H1 (cell line): ENCODE data around the gene ADTRP. TPM values are rescaled to one million over a fixed set of nuclear protein-coding genes. Genes with fewer than 3 reads are reported as not detected.

Experiments
- CTCF ChIA-PET: fragments of 300-600 bp; sonication (Branson Sonifier 250); formaldehyde crosslinking; loops from one replicate; lab custom pipeline; 2021; ENCODE audit not compliant: partially characterized antibody; lab: Charles Lee
- POLR2A ChIA-PET: fragments of 300-600 bp; sonication (Branson Sonifier 250); formaldehyde crosslinking; loops from one replicate; lab custom pipeline; 2021; ENCODE audit warnings: inconsistent platforms; ENCODE audit not compliant: partially characterized antibody; lab: Charles Lee
- DNase-seq, 2 experiments: peaks; one replicate each; pipeline versions ENCODE4 v3.0.0 to v3.0.0-alpha.2; 2010 to 2022; ENCODE audit warnings: low spot score in 2 of 2, low read depth in 1 of 2, mixed read lengths in 1 of 2
- FAIRE-seq: peaks from 2 replicates; lab custom pipeline; 2011; peaks lifted over from hg19 to GRCh38; lab: Jason Lieb, UNC
- H2AFZ ChIP-seq: 2 replicates; pipeline ENCODE4 v1.8.1; 2012; ENCODE audit warnings: low read length, inconsistent platforms
- H2AK5ac ChIP-seq: 2 replicates; pipeline ENCODE4 v1.6.1; 2013; ENCODE audit warnings: low read depth, low read length
- H2BK120ac ChIP-seq: replicated peaks from 2 replicates; pipeline ENCODE3; 2013; ENCODE audit warnings: low read depth, low read length, inconsistent platforms
- H2BK12ac ChIP-seq: 2 replicates; pipeline ENCODE4 v1.6.1; 2013; ENCODE audit warnings: low read depth, low read length
- H2BK15ac ChIP-seq: 2 replicates; pipeline ENCODE4 v1.6.1; 2013; ENCODE audit warnings: low read length
- H2BK20ac ChIP-seq: 2 replicates; pipeline ENCODE4 v1.6.1; 2013; ENCODE audit warnings: low read length
- H2BK5ac ChIP-seq: 2 replicates; pipeline ENCODE4 v1.6.1; 2013; ENCODE audit warnings: low read depth, low read length
- H3K14ac ChIP-seq: 2 replicates; pipeline ENCODE4 v1.6.1; 2013; ENCODE audit warnings: inconsistent platforms; ENCODE audit not compliant: insufficient read length
- H3K18ac ChIP-seq: 2 replicates; pipeline ENCODE4 v1.6.1; 2013; ENCODE audit warnings: low read length; ENCODE audit errors: extremely low read depth
- H3K23ac ChIP-seq: 2 replicates; pipeline ENCODE4 v1.6.1; 2013; ENCODE audit warnings: inconsistent platforms; ENCODE audit not compliant: insufficient read length
- H3K23me2 ChIP-seq: 2 replicates; pipeline ENCODE4 v1.6.1; 2013; ENCODE audit warnings: low read depth, low read length
- H3K27ac ChIP-seq: 2 replicates; pipeline ENCODE4 v1.6.1; 2011; ENCODE audit warnings: low read depth, low read length, inconsistent platforms
- H3K27me3 ChIP-seq, 4 experiments: replicated peaks in 1 of 4; 1 replicate in 1 of 4; 2 replicates in 3 of 4; pipeline versions ENCODE4 v1.6.1 to v1.8.1; 2011 to 2013; ENCODE audit warnings: low read length in 3 of 4, mild to moderate bottlenecking in 3 of 4, inconsistent platforms in 2 of 4, mixed read lengths in 2 of 4, moderate library complexity in 1 of 4; ENCODE audit not compliant: control insufficient read depth in 3 of 4, insufficient read depth in 3 of 4; ENCODE audit errors: extremely low read depth in 1 of 4
- H3K36me3 ChIP-seq, 4 experiments: 2 replicates each; pipeline versions ENCODE4 v1.6.1 to v1.8.1; 2011 to 2013; ENCODE audit warnings: mild to moderate bottlenecking in 4 of 4, low read length in 3 of 4, moderate library complexity in 2 of 4, control low read depth in 1 of 4, inconsistent platforms in 1 of 4; ENCODE audit not compliant: insufficient read depth in 4 of 4, control insufficient read depth in 2 of 4
- H3K4ac ChIP-seq: replicated peaks from 2 replicates; pipeline ENCODE3; 2013; ENCODE audit warnings: low read length, low read depth, mixed read lengths, inconsistent platforms; ENCODE audit not compliant: insufficient read length
- H3K4me1 ChIP-seq, 4 experiments: replicated peaks in 1 of 4; 1 replicate in 1 of 4; 2 replicates in 3 of 4; pipeline versions ENCODE4 v1.6.1 to v1.8.1; 2011 to 2013; ENCODE audit warnings: low read length in 3 of 4, inconsistent platforms in 2 of 4, mixed read lengths in 1 of 4; ENCODE audit not compliant: insufficient read depth in 4 of 4, control insufficient read depth in 3 of 4
- H3K4me2 ChIP-seq, 2 experiments: 2 replicates each; pipeline versions ENCODE4 v1.6.1 to v1.8.1; 2011 to 2013; ENCODE audit warnings: low read depth in 2 of 2, low read length in 2 of 2, control low read depth in 1 of 2, inconsistent platforms in 1 of 2, mild to moderate bottlenecking in 1 of 2; ENCODE audit not compliant: insufficient read depth in 1 of 2
- H3K4me3 ChIP-seq, 4 experiments: fragments of 200-600, 300-600 bp in 1 of 4; sonication (generic), shearing (Covaris generic), sonication (Bioruptor Twin) in 1 of 4; 2 replicates each; pipeline versions ENCODE4 v1.5.1 to v1.8.1; 2011 to 2016; ENCODE audit warnings: low read length in 4 of 4, low read depth in 3 of 4, control low read depth in 2 of 4, inconsistent platforms in 2 of 4, mild to moderate bottlenecking in 2 of 4, mixed read lengths in 1 of 4, moderate library complexity in 1 of 4; ENCODE audit not compliant: insufficient read depth in 2 of 4; ENCODE audit errors: extremely low read depth in 1 of 4
- H3K56ac ChIP-seq: replicated peaks from 2 replicates; pipeline ENCODE3; 2013; ENCODE audit warnings: low read depth, mild to moderate bottlenecking, mixed read lengths, low read length, inconsistent platforms; ENCODE audit not compliant: insufficient read length
- H3K79me1 ChIP-seq: 2 replicates; pipeline ENCODE4 v1.6.1; 2013; ENCODE audit warnings: low read depth, low read length, control low read depth
- H3K79me2 ChIP-seq, 2 experiments: 2 replicates each; pipeline versions ENCODE4 v1.6.1 to v1.8.1; 2012 to 2013; ENCODE audit warnings: low read length in 2 of 2, mild to moderate bottlenecking in 2 of 2, inconsistent platforms in 1 of 2; ENCODE audit not compliant: insufficient read depth in 2 of 2, control insufficient read depth in 1 of 2
- H3K9ac ChIP-seq, 4 experiments: replicated peaks in 1 of 4; 1 replicate in 1 of 4; 2 replicates in 3 of 4; pipeline versions ENCODE4 v1.6.1 to v1.8.1; 2011 to 2013; ENCODE audit warnings: low read depth in 3 of 4, low read length in 3 of 4, control low read depth in 2 of 4, mild to moderate bottlenecking in 2 of 4, moderate library complexity in 2 of 4, inconsistent platforms in 1 of 4; ENCODE audit errors: extremely low read depth in 1 of 4
- H3K9me3 ChIP-seq, 2 experiments: 2 replicates each; pipeline versions ENCODE4 v1.6.1 to v1.8.1; 2012 to 2013; ENCODE audit warnings: mild to moderate bottlenecking in 2 of 2, moderate library complexity in 2 of 2, control low read depth in 1 of 2, inconsistent platforms in 1 of 2, low read depth in 1 of 2, low read length in 1 of 2, mixed read lengths in 1 of 2; ENCODE audit not compliant: insufficient read depth in 2 of 2
- H4K20me1 ChIP-seq, 2 experiments: replicated peaks in 1 of 2; 2 replicates each; pipeline versions ENCODE3 to v1.8.1; 2011 to 2013; ENCODE audit warnings: inconsistent platforms in 2 of 2, low read length in 2 of 2, mild to moderate bottlenecking in 1 of 2; ENCODE audit not compliant: insufficient read depth in 2 of 2, control insufficient read depth in 1 of 2
- H4K5ac ChIP-seq: 2 replicates; pipeline ENCODE4 v1.6.1; 2013; ENCODE audit warnings: low read length, low read depth, mixed read lengths, inconsistent platforms; ENCODE audit not compliant: insufficient read length
- H4K8ac ChIP-seq: 2 replicates; pipeline ENCODE4 v1.8.0; 2013; ENCODE audit warnings: mild to moderate bottlenecking, moderate library complexity, low read length, inconsistent platforms; ENCODE audit not compliant: insufficient read depth; ENCODE audit errors: extremely low read depth
- H4K91ac ChIP-seq: replicated peaks from 2 replicates; pipeline ENCODE3; 2013; ENCODE audit warnings: low read length, mixed read lengths, inconsistent platforms; ENCODE audit not compliant: insufficient read length
- CEBPB ChIP-seq: IDR thresholded peaks from 2 replicates; pipeline ENCODE4 v1.6.1; 2012; ENCODE audit warnings: low read depth, low read length
- EZH2 ChIP-seq: fragments of 200-600 bp; sonication (generic); IDR thresholded peaks from 2 replicates; pipeline ENCODE4 v1.7.1; 2012; ENCODE audit warnings: low read depth, mild to moderate bottlenecking, moderate library complexity, low read length, inconsistent platforms; ENCODE audit not compliant: severe bottlenecking
- HDAC2 ChIP-seq, 2 experiments: fragments of 300-600 bp in 1 of 2; sonication (generic) in 1 of 2; IDR thresholded peaks; 2 replicates each; pipeline ENCODE4 v1.6.1; 2011 to 2012; ENCODE audit warnings: low read depth in 2 of 2, low read length in 2 of 2, mild to moderate bottlenecking in 2 of 2, moderate library complexity in 2 of 2, borderline replicate concordance in 1 of 2, inconsistent platforms in 1 of 2
- HDAC6 ChIP-seq: IDR thresholded peaks from one replicate; pipeline ENCODE4 v1.7.1; 2012; ENCODE audit warnings: low read depth, mild to moderate bottlenecking, inconsistent platforms, low read length, moderate library complexity
- JUN ChIP-seq: IDR thresholded peaks from 2 replicates; pipeline ENCODE4 v1.6.1; 2011; ENCODE audit warnings: low read depth, mild to moderate bottlenecking, improper control_type of control experiment, low read length
- WGBS, 2 experiments: shearing (Covaris generic) in 1 of 2; methylation state at CpG; one replicate each; pipeline versions ENCODE4 v1.1.6 to v1.1.7; 2013 to 2015; ENCODE audit warnings: low lambda C conversion rate in 2 of 2, mixed read lengths in 2 of 2, inconsistent platforms in 1 of 2, low coverage in 1 of 2, missing lambda C conversion rate in 1 of 2; ENCODE audit not compliant: insufficient replicate concordance in 2 of 2, insufficient coverage in 1 of 2, insufficient read length in 1 of 2; ENCODE audit errors: extremely low coverage in 1 of 2, missing lambda C conversion rate in 1 of 2; 5-methylcytosine and 5-hydroxymethylcytosine counted together
- polyA plus RNA-seq, 7 experiments: library from polyadenylated mRNA; depleted of rRNA in 3 of 7; stranded (reverse) in 5 of 7; unstranded in 2 of 7; fragments of >200 nt in 5 of 7; fragments of 200-250 nt in 2 of 7; gene quantifications; 1 replicate in 5 of 7; 2 replicates in 1 of 7; 4 replicates in 1 of 7; pipeline versions ENCODE4 v1.2.1 to v1.2.3, GENCODE V29; 2011 to 2013; ENCODE audit warnings: missing spikeins in 2 of 7, mixed read lengths in 2 of 7
- total RNA-seq: library from RNA; stranded (reverse); fragmentation: NEBNext Ultra II Directional; extraction: Animal tissue kit (Norgen Biotek cat#: 25700); gene quantifications from 2 replicates; pipeline ENCODE4 v1.2.1, GENCODE V29; 2021

Gene ADTRP
- total and polyA plus RNA-seq, 2 of the 8 experiments (the other 6 are each of a cell fraction or from before 2014, with no cell fraction given), result 0.08 to 0.45 TPM

- Histone ChIP-seq H2BK120ac (no peak overlapping the region), H3K27me3 (no peaks in the 10 kb centered on the region), H4K20me1 (no peaks in the 10 kb centered on the region), H3K23ac (no peak overlapping the region), H3K4me1 (peaks cover 0 to 15% (median 8%) of the 10 kb centered on the region in 4 experiments; a peak in 4 of 7 replicates), H3K18ac (no peak overlapping the region), H3K79me1 (no peaks in the 10 kb centered on the region), H2BK12ac (peak overlapping the region; percentile 39; the same call in 1 of the 2 replicates), H2BK20ac (no peak overlapping the region), H3K4me3 (no peak overlapping the region), H2AFZ (no peak overlapping the region), H2BK15ac (no peak overlapping the region), H3K14ac (no peak overlapping the region), H3K4ac (no peak overlapping the region), H3K9me3 (no peaks in the 10 kb centered on the region), H4K5ac (no peak overlapping the region), H3K23me2 (no peaks in the 10 kb centered on the region; the same call in 1 of the 2 replicates)
- FAIRE-seq (no peak), DNase-seq (no peak)
- POLR2A ChIA-PET, result no interaction called here
- CTCF ChIA-PET, result interaction anchor here (1.2 kb wide), 1 partner anchor 11 kb away, joined by 4 read pairs; the partner anchor contains the start of gene ADTRP
- TF ChIP-seq CEBPB, result no peak
- no peak for TF ChIP-seq JUN
- no peak for TF ChIP-seq EZH2
- no peak for TF ChIP-seq HDAC2 (IDR thresholded peaks at IDR 0.05; ENCODE audit: borderline replicate concordance in 1 of 2, low read depth in 2 of 2, low read length in 2 of 2)
- TF ChIP-seq HDAC6, result no peak
- TF ChIP-seq, all 59 proteins: peak for 0
- Histone ChIP-seq H3K56ac (no peak overlapping the region), H3K79me2 (no peaks in the 10 kb centered on the region), H3K27ac (no peak overlapping the region), H3K36me3 (no peaks in the 10 kb centered on the region), H2BK5ac (no peak overlapping the region), H2AK5ac (no peak overlapping the region), H4K8ac (no peak overlapping the region), H3K9ac (no peak overlapping the region), H4K91ac (no peak overlapping the region), H3K4me2 (no peak overlapping the region)
- 91% methylated on average over 5 of the region's 5 CpGs; no CpG with 5 or more reads in 1 of the 2 experiments for WGBS, 2 experiments
Observed at GRCh38 chr6:11789744-11790143, 11.1 kb upstream of the ADTRP start.
